Measurements from ENCODE around the gene FGA. TPM values are rescaled to one million over a fixed set of nuclear protein-coding genes. Genes with fewer than 3 reads are reported as not detected.

The FGA gene
- total RNA-seq, 1 donor = not detected

DNA sequence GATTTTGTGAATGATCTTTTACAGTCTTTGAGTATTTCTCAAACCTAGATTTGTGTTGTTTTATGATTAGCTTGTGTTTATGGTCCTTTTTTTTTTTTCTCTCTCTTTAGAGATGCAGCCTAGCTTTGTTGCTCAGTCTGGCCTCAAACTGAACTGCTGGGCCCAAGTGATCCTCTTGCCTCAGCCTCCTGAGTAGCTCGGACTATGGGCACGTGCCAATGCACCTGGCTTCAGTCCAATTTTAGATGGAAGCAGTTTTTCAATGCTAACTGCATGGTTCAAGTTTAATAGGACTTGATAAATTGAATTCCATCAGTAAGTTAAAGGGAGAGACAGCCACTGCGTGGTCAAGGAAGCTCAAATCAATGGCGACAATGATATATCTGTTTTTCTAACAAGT is 25.7 kb upstream of the FGA start:
- no peak for DNase-seq (ENCODE audit: low read depth)
- H3K4me3 ChIP-seq (ENCODE audit: low read depth, low read length) = no peak overlapping the region
- TF ChIP-seq, protein P1, sequence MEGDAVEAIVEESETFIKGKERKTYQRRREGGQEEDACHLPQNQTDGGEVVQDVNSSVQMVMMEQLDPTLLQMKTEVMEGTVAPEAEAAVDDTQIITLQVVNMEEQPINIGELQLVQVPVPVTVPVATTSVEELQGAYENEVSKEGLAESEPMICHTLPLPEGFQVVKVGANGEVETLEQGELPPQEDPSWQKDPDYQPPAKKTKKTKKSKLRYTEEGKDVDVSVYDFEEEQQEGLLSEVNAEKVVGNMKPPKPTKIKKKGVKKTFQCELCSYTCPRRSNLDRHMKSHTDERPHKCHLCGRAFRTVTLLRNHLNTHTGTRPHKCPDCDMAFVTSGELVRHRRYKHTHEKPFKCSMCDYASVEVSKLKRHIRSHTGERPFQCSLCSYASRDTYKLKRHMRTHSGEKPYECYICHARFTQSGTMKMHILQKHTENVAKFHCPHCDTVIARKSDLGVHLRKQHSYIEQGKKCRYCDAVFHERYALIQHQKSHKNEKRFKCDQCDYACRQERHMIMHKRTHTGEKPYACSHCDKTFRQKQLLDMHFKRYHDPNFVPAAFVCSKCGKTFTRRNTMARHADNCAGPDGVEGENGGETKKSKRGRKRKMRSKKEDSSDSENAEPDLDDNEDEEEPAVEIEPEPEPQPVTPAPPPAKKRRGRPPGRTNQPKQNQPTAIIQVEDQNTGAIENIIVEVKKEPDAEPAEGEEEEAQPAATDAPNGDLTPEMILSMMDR (IDR thresholded peaks at IDR 0.05; ENCODE audit: insufficient read depth, low read depth, low read length) = no peak

DNA sequence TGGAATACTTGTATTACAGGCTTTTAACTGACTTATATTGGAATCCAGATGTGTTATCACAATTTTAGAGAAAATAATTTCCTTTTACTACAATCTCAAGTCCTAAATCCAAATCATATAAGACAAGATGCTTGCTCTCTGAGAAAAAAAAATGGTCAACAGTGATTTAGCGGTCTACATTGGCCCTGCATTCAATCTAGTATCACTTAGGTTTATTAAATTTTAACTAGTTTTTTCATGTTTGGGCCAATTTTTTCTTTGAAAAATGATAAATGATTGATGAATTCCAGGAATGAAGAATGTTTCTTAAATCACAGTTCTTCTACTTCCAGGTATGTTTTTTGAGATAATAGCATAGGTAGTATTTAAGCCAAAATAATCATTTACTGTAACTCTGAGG is 24.7 kb upstream of the FGA start:
- TF ChIP-seq, protein P1 (IDR thresholded peaks at IDR 0.05; ENCODE audit: insufficient read depth, low read depth, low read length) = no peak
- H3K4me3 ChIP-seq (ENCODE audit: low read depth, low read length) = no peak overlapping the region
- DNase-seq (ENCODE audit: low read depth) = no peak

DNA sequence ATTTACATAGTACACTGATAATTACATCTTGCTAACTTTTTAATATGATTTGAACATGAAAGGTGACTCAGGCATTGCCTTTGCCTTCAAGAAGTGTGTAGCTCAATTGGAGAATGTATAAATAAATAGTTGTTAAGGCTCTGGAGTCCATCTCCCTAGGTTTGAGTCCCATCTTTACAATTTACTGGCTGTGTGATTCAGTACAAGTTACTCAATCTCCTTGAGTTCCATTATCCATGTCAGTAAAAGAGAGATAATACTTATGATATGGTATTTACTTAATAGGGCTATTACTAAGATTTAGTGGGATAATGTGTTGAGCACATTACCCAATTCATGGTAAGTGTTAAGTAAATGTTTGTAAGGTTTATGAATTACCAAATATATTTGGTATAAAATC is 23.8 kb upstream of the FGA start:
- TF ChIP-seq, protein P1 (IDR thresholded peaks at IDR 0.05; ENCODE audit: insufficient read depth, low read depth, low read length) = no peak
- peak; percentile 41 for DNase-seq (ENCODE audit: low read depth)
- no peak overlapping the region for H3K4me3 ChIP-seq (ENCODE audit: low read depth, low read length)

DNA sequence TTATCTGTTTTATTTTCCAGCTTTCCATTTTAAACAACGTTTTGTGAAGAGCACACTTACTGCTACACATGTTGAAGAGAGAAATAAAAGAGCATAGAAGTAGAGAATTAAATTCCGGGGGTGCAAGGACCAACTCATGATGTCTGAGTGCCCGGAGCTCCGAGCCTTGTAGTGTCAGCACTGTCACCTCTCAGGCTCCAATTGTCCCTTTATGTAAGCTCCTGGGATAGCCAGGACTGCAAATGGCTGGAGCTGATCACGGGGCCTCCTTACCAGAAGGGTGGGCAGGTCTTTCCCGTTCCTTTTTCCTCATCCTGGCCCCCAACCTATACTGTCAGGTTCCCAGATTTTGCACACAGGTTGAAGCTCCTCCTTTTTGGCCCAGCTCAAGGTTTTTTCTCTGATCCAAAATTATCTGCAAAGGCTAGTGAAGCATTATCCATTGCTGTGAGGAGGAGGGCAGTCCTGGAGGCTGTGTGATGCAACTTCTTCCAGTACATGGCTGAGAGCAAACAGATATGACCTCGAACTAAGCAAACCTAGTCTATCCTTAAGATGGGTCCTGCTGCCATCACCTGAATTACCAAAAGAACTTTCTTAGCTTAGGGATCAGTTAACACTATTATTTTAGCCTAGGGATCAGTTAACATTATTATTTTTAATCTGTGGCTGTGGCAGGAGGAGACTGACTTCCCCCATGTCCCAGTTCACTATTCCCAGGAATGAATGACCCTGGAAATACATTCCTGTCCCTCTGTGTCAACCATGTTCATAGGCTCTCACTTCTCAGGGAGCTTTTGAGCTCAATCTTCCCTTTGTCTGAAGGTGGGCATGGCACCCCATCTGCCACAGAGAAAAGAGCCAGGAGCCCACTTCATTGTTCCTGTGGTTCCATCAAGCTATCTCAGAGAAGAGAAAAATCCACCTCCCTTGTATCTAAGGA is 22.2 kb upstream of the FGA start, which contains the start of gene FGG:
TSS of gene FGG (minus strand) at position 185 of the 943 bp plus-strand sequence. CDS start at position 138, 47 bp downstream.
- no peak within 1 kb of the TSS for H3K4me3 ChIP-seq (ENCODE audit: low read depth, low read length)
- TF ChIP-seq, protein P1 (IDR thresholded peaks at IDR 0.05; ENCODE audit: insufficient read depth, low read depth, low read length) = no peak
- no peak for DNase-seq (ENCODE audit: low read depth)

DNA sequence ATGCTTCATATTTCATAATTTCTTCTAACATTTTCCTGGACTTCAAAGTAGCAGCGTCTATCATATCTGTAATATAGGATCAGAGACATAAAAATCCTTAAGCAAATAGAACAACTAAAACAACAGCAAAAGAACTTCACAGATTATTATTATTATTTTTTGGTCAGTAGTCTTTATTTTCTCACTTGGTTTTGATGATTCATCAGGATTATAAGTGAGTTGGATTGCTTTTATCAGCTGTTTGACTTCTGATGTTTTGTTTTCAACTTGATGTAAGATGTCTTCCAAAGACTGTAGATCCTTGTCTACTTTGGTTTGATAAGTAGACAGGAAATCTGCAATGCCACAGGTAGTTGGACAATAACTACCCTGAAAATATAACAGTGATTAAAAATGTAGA is 21.3 kb upstream of the FGA start:
- DNase-seq (ENCODE audit: low read depth) = no peak
- TF ChIP-seq, protein P1 (IDR thresholded peaks at IDR 0.05; ENCODE audit: insufficient read depth, low read depth, low read length) = no peak

DNA sequence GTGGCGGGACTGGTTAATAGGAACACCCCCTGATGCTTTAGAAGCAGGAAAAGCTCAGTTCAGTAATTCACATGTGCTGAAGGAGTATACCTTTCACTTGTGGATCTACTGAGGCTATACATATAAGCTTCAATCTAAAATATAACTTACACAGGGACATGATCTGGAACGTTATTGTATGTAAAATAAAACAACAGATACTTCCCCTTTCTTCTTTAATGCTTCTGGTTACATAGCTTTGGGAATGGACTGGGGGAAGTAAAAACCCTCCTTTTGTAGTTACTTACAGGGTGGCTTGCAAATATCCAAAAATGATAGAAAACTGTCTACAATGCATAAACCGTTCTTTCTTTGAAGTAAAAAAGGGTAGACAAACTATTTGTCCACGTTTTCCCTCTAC is 20.0 kb upstream of the FGA start:
- no peak for DNase-seq (ENCODE audit: low read depth)
- TF ChIP-seq, protein P1 (IDR thresholded peaks at IDR 0.05; ENCODE audit: insufficient read depth, low read depth, low read length) = no peak
- no peak overlapping the region for H3K4me3 ChIP-seq (ENCODE audit: low read depth, low read length)

More for the DNA sequence above, 21.3 kb upstream of the FGA start:
- H3K4me3 ChIP-seq (ENCODE audit: low read depth, low read length) = no peak overlapping the region
